Prostate gland (tissue), 2 donors: ENCODE data around the gene ATF6B.

Experiments used
- CTCF ChIP-seq, 4 experiments: fragments of 200-600 bp in 2 of 4; fragments of 450-650 bp in 2 of 4; sonication (generic) in 2 of 4; IDR thresholded peaks; 1 replicate in 3 of 4; 2 replicates in 1 of 4; pipeline ENCODE4 v1.5.1; 2016 to 2019; ENCODE audit warnings: antibody characterized with exemption in 4 of 4, mild to moderate bottlenecking in 2 of 4, moderate library complexity in 2 of 4
- POLR2AphosphoS5 ChIP-seq: sonication (generic); formaldehyde crosslinking; IDR thresholded peaks from one replicate; pipeline ENCODE4 v1.6.1; 2017; ENCODE audit warnings: antibody characterized with exemption

- TF ChIP-seq CTCF (IDR thresholded peaks at IDR 0.05) (no peak), POLR2AphosphoS5 (no peak)
Observed at GRCh38 chr6:32083812-32084768, 44.0 kb downstream of the ATF6B start.
